MCF 10A (cell line): ENCODE data around the gene SLC39A13. TPM values are rescaled to one million over a fixed set of nuclear protein-coding genes. Genes with fewer than 3 reads are reported as not detected.
A peak's percentile ranks its signal among the peaks of the same experiment; 100 is the strongest.

Experiments
- BruUV-seq: library from RNA; stranded (reverse); fragments of 400-500 nt; replicated peaks from 2 replicates; lab custom pipeline; 2021; lab: Mats Ljungman, UMichigan
- CTCF ChIA-PET: fragments of 300-600 bp; sonication (Branson Sonifier 250); formaldehyde crosslinking; extraction: SDS; loops from one replicate; lab custom pipeline; 2021; ENCODE audit warnings: antibody characterized with exemption, inconsistent platforms; lab: Yijun Ruan, JAX
- POLR2A ChIA-PET: fragments of 300-600, 350-650 bp; sonication (Branson Sonifier 250); formaldehyde crosslinking; extraction: SDS; loops from one replicate; lab custom pipeline; 2020; ENCODE audit warnings: antibody characterized with exemption, inconsistent platforms; lab: Yijun Ruan, JAX
- DNase-seq: peaks from one replicate; pipeline ENCODE4 v3.0.0-alpha.2; 2018; ENCODE audit not compliant: unreplicated experiment
- H3K27ac Mint-ChIP-seq: one replicate; pipeline ENCODE4 v1.8.0; 2022; ENCODE audit warnings: mild to moderate bottlenecking, low read depth, mixed read lengths; ENCODE audit not compliant: unreplicated experiment
- H3K27me3 Mint-ChIP-seq: one replicate; pipeline ENCODE4 v1.8.0; 2022; ENCODE audit warnings: mixed read lengths; ENCODE audit not compliant: insufficient read depth, unreplicated experiment
- H3K36me3 Mint-ChIP-seq: one replicate; pipeline ENCODE4 v1.8.0; 2022; ENCODE audit warnings: mild to moderate bottlenecking, moderate library complexity, mixed read lengths; ENCODE audit not compliant: insufficient read depth, unreplicated experiment
- H3K4me1 Mint-ChIP-seq: one replicate; pipeline ENCODE4 v1.8.0; 2022; ENCODE audit warnings: mixed read lengths; ENCODE audit not compliant: insufficient read depth, unreplicated experiment
- H3K4me3 Mint-ChIP-seq: one replicate; pipeline ENCODE4 v1.8.0; 2022; ENCODE audit warnings: mild to moderate bottlenecking, moderate library complexity, mixed read lengths; ENCODE audit not compliant: unreplicated experiment
- H3K9me3 Mint-ChIP-seq: one replicate; pipeline ENCODE4 v1.8.0; 2022; ENCODE audit warnings: mixed read lengths; ENCODE audit not compliant: unreplicated experiment
- intact Hi-C: fragments of 100-400 bp; cut with micrococcal nuclease; formaldehyde crosslinking; loops from 2 replicates; pipeline ENCODE4 v1.14.1; 2022
- total RNA-seq: library from RNA; stranded (reverse); gene quantifications from 2 replicates; pipeline ENCODE4 v1.2.3, GENCODE V29; 2022
- TF ChIP-seq, protein P1 (sequence below): fragments of 200-600 bp; IDR thresholded peaks from one replicate; pipeline ENCODE4 v1.8.0; 2022; ENCODE audit warnings: antibody characterized with exemption, mild to moderate bottlenecking; ENCODE audit not compliant: unreplicated experiment

SLC39A13 gene
- total RNA-seq, 1 experiment from 2014 or later = 56.5 TPM

- Mint-ChIP-seq H3K4me3 (no peak overlapping the region), H3K27ac (no peak overlapping the region), H3K27me3 (no peaks in the 10 kb centered on the region), H3K9me3 (no peaks in the 10 kb centered on the region), H3K4me1 (peaks cover 9% of the 10 kb centered on the region), H3K36me3 (no peaks in the 10 kb centered on the region)
- TF ChIP-seq, protein P1, sequence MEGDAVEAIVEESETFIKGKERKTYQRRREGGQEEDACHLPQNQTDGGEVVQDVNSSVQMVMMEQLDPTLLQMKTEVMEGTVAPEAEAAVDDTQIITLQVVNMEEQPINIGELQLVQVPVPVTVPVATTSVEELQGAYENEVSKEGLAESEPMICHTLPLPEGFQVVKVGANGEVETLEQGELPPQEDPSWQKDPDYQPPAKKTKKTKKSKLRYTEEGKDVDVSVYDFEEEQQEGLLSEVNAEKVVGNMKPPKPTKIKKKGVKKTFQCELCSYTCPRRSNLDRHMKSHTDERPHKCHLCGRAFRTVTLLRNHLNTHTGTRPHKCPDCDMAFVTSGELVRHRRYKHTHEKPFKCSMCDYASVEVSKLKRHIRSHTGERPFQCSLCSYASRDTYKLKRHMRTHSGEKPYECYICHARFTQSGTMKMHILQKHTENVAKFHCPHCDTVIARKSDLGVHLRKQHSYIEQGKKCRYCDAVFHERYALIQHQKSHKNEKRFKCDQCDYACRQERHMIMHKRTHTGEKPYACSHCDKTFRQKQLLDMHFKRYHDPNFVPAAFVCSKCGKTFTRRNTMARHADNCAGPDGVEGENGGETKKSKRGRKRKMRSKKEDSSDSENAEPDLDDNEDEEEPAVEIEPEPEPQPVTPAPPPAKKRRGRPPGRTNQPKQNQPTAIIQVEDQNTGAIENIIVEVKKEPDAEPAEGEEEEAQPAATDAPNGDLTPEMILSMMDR = no peak
- BruUV-seq = no TSS peak
- ChIA-PET POLR2A (no interaction called here), CTCF (interaction anchor here (1.0 to 2.9 kb wide), 3 partner anchors 13 to 29 kb away, joined by 3 to 28 read pairs (median 20); no protein-coding TSS in a partner anchor)
- DNase-seq = no peak
- intact Hi-C loops = no loop called here
Observed at GRCh38 chr11:47375546-47376085, 32.8 kb upstream of the SLC39A13 start.

- DNase-seq = no peak
- TF ChIP-seq, protein P1 = no peak
- H3K4me1 Mint-ChIP-seq = peaks cover 9% of the 10 kb centered on the region
- no TSS peak for BruUV-seq
- H3K4me3 Mint-ChIP-seq = no peak overlapping the region
- no peaks in the 10 kb centered on the region for H3K9me3 Mint-ChIP-seq
- POLR2A ChIA-PET = interaction anchor here (0.6 kb wide), 1 partner anchor 9 kb away, joined by 3 read pairs; no protein-coding TSS in a partner anchor
- intact Hi-C loops = no loop called here
- CTCF ChIA-PET = interaction anchor here (0.6 to 1.0 kb wide), 2 partner anchors 28 to 55 kb away, joined by 3 read pairs; no protein-coding TSS in a partner anchor
- H3K36me3 Mint-ChIP-seq = no peaks in the 10 kb centered on the region
- H3K27me3 Mint-ChIP-seq = no peaks in the 10 kb centered on the region
- no peak overlapping the region for H3K27ac Mint-ChIP-seq
Observed at GRCh38 chr11:47376107-47376524, 32.3 kb upstream of the SLC39A13 start.

DNA sequence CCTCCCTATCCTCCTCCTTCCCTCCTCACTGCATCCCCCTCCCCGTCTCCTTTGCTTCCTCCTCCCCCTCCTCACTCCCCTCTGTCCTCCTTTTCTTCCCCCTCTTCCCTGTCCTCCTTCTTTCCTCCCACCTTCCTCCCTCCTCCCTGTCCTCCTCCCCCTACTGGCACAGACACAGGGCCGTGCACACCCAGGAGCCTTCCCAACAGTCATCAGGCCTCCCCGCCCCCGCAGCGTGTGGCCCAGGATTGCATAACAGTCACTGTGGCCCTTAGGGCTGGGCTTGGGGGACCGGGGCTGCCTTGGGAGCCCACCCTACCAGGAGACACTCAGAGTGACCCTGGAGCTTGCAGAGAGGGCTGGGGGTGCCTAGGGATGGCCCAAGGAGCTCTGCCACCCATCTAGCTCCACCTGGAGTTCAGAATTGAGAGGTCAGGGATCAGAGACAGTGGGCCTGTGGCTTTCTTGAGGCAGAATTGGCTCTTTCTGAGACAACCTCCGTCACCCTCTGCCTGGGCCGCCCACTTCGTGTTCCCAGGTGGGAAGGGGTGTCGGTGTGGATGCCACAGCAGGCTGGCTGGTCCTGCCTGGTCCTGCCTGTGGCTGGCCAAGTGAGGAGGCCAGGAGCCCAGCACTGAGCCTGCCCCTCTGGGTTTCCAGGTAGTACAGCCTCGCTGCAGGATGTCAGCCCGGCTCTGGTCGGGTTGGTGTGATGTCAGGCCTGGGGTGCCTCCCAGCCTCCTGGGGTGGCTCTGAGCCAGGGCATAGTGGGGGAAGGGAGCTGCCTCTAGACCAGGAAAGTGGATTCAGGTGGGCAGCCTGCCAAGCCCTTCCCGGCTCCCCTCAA is 31.6 kb upstream of the SLC39A13 start:
- intact Hi-C loops = no loop called here
- Mint-ChIP-seq H3K27me3 (no peaks in the 10 kb centered on the region), H3K9me3 (no peaks in the 10 kb centered on the region), H3K4me3 (no peak overlapping the region), H3K36me3 (no peaks in the 10 kb centered on the region), H3K27ac (no peak overlapping the region), H3K4me1 (peaks cover 9% of the 10 kb centered on the region)
- no TSS peak for BruUV-seq
- ChIA-PET CTCF (interaction anchor here (0.6 to 1.0 kb wide), 3 partner anchors 27 to 196 kb away, joined by 3 read pairs; no protein-coding TSS in a partner anchor), POLR2A (interaction anchor here (0.6 kb wide), 2 partner anchors 8 to 10 kb away, joined by 3 read pairs; no protein-coding TSS in a partner anchor)
- TF ChIP-seq, protein P1 = no peak
- peak; percentile 59 for DNase-seq

- no TSS peak for BruUV-seq
- H3K4me1 Mint-ChIP-seq = peaks cover 9% of the 10 kb centered on the region
- no peaks in the 10 kb centered on the region for H3K36me3 Mint-ChIP-seq
- no peaks in the 10 kb centered on the region for H3K27me3 Mint-ChIP-seq
- H3K9me3 Mint-ChIP-seq = no peaks in the 10 kb centered on the region
- no peak overlapping the region for H3K27ac Mint-ChIP-seq
- intact Hi-C loops = no loop called here
- DNase-seq = no peak
- TF ChIP-seq, protein P1 = no peak
- H3K4me3 Mint-ChIP-seq = no peak overlapping the region
- CTCF ChIA-PET = interaction anchor here (1.4 to 1.6 kb wide), 2 partner anchors 12 to 30 kb away, joined by 3 to 4 read pairs; no protein-coding TSS in a partner anchor
- POLR2A ChIA-PET = interaction anchor here (0.6 kb wide), 2 partner anchors 9 to 31 kb away, joined by 3 read pairs; partner anchors contain the start of gene SLC39A13
Observed at GRCh38 chr11:47377571-47378009, 30.8 kb upstream of the SLC39A13 start.
